ENCODE measurements around the gene TMEM116. TPM values are rescaled to one million over a fixed set of nuclear protein-coding genes. Genes with fewer than 3 reads are reported as not detected.
"Not testable (repeated sequence)": the region's sequence is repeated elsewhere in the genome, so short reads cannot be mapped to it uniquely, and the experiment has no call there.

The TMEM116 gene
- total RNA-seq, 2 donors from 2014 or later = 13.5 to 13.9 TPM

- ATAC-seq (ENCODE audit: insufficient number of reproducible peaks, low FRiP score, low read depth) = no peak
- peak overlapping the region; percentile 40 to 68 for H3K27ac ChIP-seq
- H3K9me3 ChIP-seq = no peaks in the 10 kb centered on the region
- H3K27me3 ChIP-seq (replicated peaks; ENCODE audit: insufficient read depth) = no peaks in the 10 kb centered on the region
- no peaks in the 10 kb centered on the region for H3K36me3 ChIP-seq
- TF ChIP-seq, protein P1, sequence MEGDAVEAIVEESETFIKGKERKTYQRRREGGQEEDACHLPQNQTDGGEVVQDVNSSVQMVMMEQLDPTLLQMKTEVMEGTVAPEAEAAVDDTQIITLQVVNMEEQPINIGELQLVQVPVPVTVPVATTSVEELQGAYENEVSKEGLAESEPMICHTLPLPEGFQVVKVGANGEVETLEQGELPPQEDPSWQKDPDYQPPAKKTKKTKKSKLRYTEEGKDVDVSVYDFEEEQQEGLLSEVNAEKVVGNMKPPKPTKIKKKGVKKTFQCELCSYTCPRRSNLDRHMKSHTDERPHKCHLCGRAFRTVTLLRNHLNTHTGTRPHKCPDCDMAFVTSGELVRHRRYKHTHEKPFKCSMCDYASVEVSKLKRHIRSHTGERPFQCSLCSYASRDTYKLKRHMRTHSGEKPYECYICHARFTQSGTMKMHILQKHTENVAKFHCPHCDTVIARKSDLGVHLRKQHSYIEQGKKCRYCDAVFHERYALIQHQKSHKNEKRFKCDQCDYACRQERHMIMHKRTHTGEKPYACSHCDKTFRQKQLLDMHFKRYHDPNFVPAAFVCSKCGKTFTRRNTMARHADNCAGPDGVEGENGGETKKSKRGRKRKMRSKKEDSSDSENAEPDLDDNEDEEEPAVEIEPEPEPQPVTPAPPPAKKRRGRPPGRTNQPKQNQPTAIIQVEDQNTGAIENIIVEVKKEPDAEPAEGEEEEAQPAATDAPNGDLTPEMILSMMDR (IDR thresholded peaks at IDR 0.05) = no peak
- peaks cover 14 to 51% of the 10 kb centered on the region in 2 donors for H3K4me1 ChIP-seq (ENCODE audit: control insufficient read depth in 1 of 2, low read depth in 2 of 2)
- no peak for DNase-seq (ENCODE audit: low spot score)
- no peak overlapping the region for H3K4me3 ChIP-seq
Observed at GRCh38 chr12:112000820-112001219, 12.1 kb downstream of the TMEM116 start.

GRCh38 chr12:111999129-111999528, 13.8 kb downstream of the TMEM116 start:
- DNase-seq (ENCODE audit: low spot score); H3K9me3 ChIP-seq; H3K36me3 ChIP-seq; H3K27ac ChIP-seq; H3K4me3 ChIP-seq; H3K27me3 ChIP-seq (replicated peaks; ENCODE audit: insufficient read depth); ATAC-seq (ENCODE audit: insufficient number of reproducible peaks, low FRiP score, low read depth): not testable (repeated sequence)
- peaks cover 14 to 50% of the 10 kb centered on the region in 2 donors for H3K4me1 ChIP-seq (ENCODE audit: control insufficient read depth in 1 of 2, low read depth in 2 of 2)

GRCh38 chr12:111998015-111998414, 14.9 kb downstream of the TMEM116 start:
- peak overlapping the region; percentile 34 for H3K4me3 ChIP-seq
- peak overlapping the region; percentile 70 to 72 for H3K27ac ChIP-seq
- H3K4me1 ChIP-seq (ENCODE audit: control insufficient read depth in 1 of 2, low read depth in 2 of 2) = peaks cover 14 to 50% of the 10 kb centered on the region in 2 donors
- ATAC-seq (ENCODE audit: insufficient number of reproducible peaks, low FRiP score, low read depth) = no peak
- no peak for DNase-seq (ENCODE audit: low spot score)
- TF ChIP-seq, protein P1 (IDR thresholded peaks at IDR 0.05) = no peak
- no peaks in the 10 kb centered on the region for H3K27me3 ChIP-seq (replicated peaks; ENCODE audit: insufficient read depth)
- no peaks in the 10 kb centered on the region for H3K9me3 ChIP-seq
- H3K36me3 ChIP-seq = no peaks in the 10 kb centered on the region

DNA sequence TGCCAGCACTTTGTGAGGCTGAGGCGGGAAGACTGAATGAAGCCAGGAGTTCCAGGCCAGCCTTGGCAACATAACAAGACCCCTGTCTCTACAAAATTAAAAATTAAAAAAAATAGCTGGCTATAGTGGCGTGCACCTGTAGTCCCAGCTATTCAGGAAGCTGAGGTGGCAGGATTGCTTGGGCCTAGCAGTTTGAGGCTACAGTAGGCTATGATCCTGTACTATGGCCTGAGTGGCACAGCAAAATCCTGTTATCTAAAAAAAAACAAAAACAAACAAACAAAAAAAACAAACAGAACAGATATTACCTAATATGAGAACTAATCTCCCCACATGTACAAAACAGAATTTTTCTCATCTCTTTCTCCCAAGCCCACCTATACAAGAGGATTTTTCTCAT, 15.7 kb downstream of the TMEM116 start:
- ATAC-seq (ENCODE audit: insufficient number of reproducible peaks, low FRiP score, low read depth) (no peak), DNase-seq (ENCODE audit: low spot score) (no peak)
- Histone ChIP-seq H3K4me1 (ENCODE audit: control insufficient read depth in 1 of 2, low read depth in 2 of 2) (peaks cover 14 to 49% of the 10 kb centered on the region in 2 donors), H3K9me3 (no peaks in the 10 kb centered on the region), H3K4me3 (no peak overlapping the region), H3K27ac (peak overlapping the region; percentile 70 to 72), H3K27me3 (replicated peaks; ENCODE audit: insufficient read depth) (no peaks in the 10 kb centered on the region), H3K36me3 (no peaks in the 10 kb centered on the region)
- TF ChIP-seq, protein P1 (IDR thresholded peaks at IDR 0.05) = no peak

DNA sequence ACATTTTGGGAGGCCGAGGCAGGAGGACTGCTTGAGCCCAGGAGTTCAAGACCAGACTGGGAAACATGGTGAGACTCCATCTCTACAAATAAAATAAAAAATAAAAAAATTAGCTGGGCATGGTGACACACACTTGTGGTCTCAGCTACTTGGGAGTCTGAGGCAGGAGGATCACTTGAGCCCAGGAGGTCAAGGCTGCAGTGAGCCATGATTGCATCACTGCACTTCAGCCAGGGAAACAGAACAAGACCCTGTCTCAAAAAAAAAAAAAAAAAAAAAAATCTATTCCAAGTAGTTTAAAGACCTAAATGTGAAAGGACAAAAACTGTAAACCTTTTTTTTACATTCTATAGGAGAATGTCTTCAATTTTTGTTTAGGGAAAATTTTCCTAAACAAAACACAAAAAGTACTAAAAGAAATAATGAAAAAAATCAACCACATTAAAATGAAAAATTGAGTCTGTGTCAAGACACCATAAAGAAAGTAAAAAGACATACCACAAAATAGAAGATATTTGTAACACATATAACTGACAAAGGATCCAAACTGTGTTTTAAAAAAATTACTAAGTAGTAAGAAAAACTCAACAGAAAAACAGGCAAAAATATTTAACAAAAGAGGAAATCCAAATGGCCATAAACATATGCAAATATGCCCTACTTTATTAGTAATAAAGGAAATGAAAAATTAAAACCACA, 17.0 kb downstream of the TMEM116 start:
- TF ChIP-seq, protein P1 (IDR thresholded peaks at IDR 0.05) = no peak

GRCh38 chr12:111994211-111995111, 18.5 kb downstream of the TMEM116 start:
- not testable (repeated sequence) for H3K9me3 ChIP-seq; H3K27me3 ChIP-seq (replicated peaks; ENCODE audit: insufficient read depth); DNase-seq (ENCODE audit: low spot score); H3K36me3 ChIP-seq; H3K27ac ChIP-seq; ATAC-seq (ENCODE audit: insufficient number of reproducible peaks, low FRiP score, low read depth)
- H3K4me3 ChIP-seq = peak overlapping the region; percentile 32
- H3K4me1 ChIP-seq (ENCODE audit: control insufficient read depth in 1 of 2, low read depth in 2 of 2) = peaks cover 0 to 22% of the 10 kb centered on the region in 2 donors

More for the DNA sequence above, 17.0 kb downstream of the TMEM116 start:
- ATAC-seq (ENCODE audit: insufficient number of reproducible peaks, low FRiP score, low read depth) (no peak), DNase-seq (ENCODE audit: low spot score) (no peak)
- H3K9me3 ChIP-seq = no peaks in the 10 kb centered on the region
- no peaks in the 10 kb centered on the region for H3K36me3 ChIP-seq
- peaks cover 3 to 35% of the 10 kb centered on the region in 2 donors for H3K4me1 ChIP-seq (ENCODE audit: control insufficient read depth in 1 of 2, low read depth in 2 of 2)
- no peaks in the 10 kb centered on the region for H3K27me3 ChIP-seq (replicated peaks; ENCODE audit: insufficient read depth)
- H3K27ac ChIP-seq = no peak overlapping the region
- H3K4me3 ChIP-seq = no peak overlapping the region
